ENCODE measurements around the gene DPP10. TPM values are rescaled to one million over a fixed set of nuclear protein-coding genes. Genes with fewer than 3 reads are reported as not detected.

DPP10 gene
- total and polyA plus RNA-seq, 10 of the 15 experiments (the other 5 are each of a cell fraction or from before 2014, with no cell fraction given): not detected

DNA sequence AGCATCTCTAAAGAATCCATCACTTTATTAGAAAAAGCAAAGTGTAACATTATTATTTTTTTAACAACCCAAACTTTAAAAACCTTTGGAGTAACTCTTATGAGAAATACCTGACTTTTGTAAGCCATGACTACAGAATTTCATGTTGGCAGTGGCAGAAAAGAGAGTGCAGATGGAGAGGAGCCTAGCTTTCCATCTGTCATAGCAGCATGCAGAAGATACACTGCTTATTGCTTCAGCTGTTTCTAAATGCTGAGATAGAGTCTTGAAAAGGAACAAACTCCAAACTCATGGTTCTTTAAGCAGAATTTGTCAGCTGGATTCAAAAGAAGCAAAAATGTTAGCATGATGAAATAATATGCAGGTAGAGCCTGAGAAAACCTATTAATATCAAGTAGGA is 1130.3 kb downstream of the DPP10 start (continued):
- TF ChIP-seq SMC3 (IDR thresholded peaks at IDR 0.05; ENCODE audit: borderline replicate concordance, low read length): no peak
- no peak for TF ChIP-seq TAF1 (IDR thresholded peaks at IDR 0.05; ENCODE audit: borderline replicate concordance, low read depth, low read length)
- no peak for TF ChIP-seq ZNF592 (IDR thresholded peaks at IDR 0.05)
- TF ChIP-seq, protein P1, sequence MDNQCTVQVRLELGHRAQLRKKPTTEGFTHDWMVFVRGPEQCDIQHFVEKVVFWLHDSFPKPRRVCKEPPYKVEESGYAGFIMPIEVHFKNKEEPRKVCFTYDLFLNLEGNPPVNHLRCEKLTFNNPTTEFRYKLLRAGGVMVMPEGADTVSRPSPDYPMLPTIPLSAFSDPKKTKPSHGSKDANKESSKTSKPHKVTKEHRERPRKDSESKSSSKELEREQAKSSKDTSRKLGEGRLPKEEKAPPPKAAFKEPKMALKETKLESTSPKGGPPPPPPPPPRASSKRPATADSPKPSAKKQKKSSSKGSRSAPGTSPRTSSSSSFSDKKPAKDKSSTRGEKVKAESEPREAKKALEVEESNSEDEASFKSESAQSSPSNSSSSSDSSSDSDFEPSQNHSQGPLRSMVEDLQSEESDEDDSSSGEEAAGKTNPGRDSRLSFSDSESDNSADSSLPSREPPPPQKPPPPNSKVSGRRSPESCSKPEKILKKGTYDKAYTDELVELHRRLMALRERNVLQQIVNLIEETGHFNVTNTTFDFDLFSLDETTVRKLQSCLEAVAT (IDR thresholded peaks at IDR 0.05): no peak
- no peak for TF ChIP-seq SREBF2 (IDR thresholded peaks at IDR 0.05; ENCODE audit: low read length)

GRCh38 chr2:115573756-115574155 is 1131.3 kb downstream of the DPP10 start:
- DNase-seq (ENCODE audit: low read depth, low spot score) (no peak), FAIRE-seq (no peak), ATAC-seq (no peak)
- WGBS (ENCODE audit: insufficient coverage, insufficient replicate concordance, low lambda C conversion rate, missing lambda C conversion rate): 5% methylated on average over 3 of the region's 4 CpGs
- no TSS peak for BruUV-seq (replicated peaks)
- POLR2A ChIA-PET: no interaction called here
- no peak overlapping the region for H3K9ac ChIP-seq (ENCODE audit: control insufficient read depth, insufficient read depth, low read length)
- H4K20me1 ChIP-seq (ENCODE audit: control insufficient read depth, insufficient read depth): no peaks in the 10 kb centered on the region
- no peaks in the 10 kb centered on the region for H3K27me3 ChIP-seq (replicated peaks in 1 of 2; ENCODE audit: control insufficient read depth in 2 of 2, insufficient read depth in 2 of 2, low read length in 1 of 2)
- H3K4me3 ChIP-seq: no peak overlapping the region
- no peaks in the 10 kb centered on the region for H3K9me3 ChIP-seq (replicated peaks; ENCODE audit: control insufficient read depth, insufficient read depth, low read length)
- SMC1A ChIA-PET (ENCODE audit: uncharacterized antibody, unreplicated experiment): no interaction called here
- H3K36me3 ChIP-seq (ENCODE audit: control insufficient read depth in 2 of 2, insufficient read depth in 2 of 2, low read length in 1 of 2): no peaks in the 10 kb centered on the region
- H3K4me1 ChIP-seq (ENCODE audit: control insufficient read depth, insufficient read depth, low read length): no peaks in the 10 kb centered on the region
- no peak overlapping the region for H2AFZ ChIP-seq (ENCODE audit: control insufficient read depth, low read depth, low read length)
- no peak overlapping the region for H3K27ac ChIP-seq (ENCODE audit: control insufficient read depth, insufficient read depth)
- RAD21 ChIA-PET (ENCODE audit: unreplicated experiment): no interaction called here
- no peaks in the 10 kb centered on the region for H3K79me2 ChIP-seq (ENCODE audit: control insufficient read depth, insufficient read depth, low read length)
- H3K4me2 ChIP-seq (ENCODE audit: control insufficient read depth, insufficient read depth): no peak overlapping the region
- intact Hi-C loops (cut with micrococcal nuclease; ENCODE audit: unreplicated experiment): no loop called here
- CTCF ChIA-PET: no interaction called here
- in situ Hi-C loops (cut with MboI): no loop called here
- TF ChIP-seq JUNB (IDR thresholded peaks at IDR 0.05) (no peak), POLR2AphosphoS5 (IDR thresholded peaks at IDR 0.05; ENCODE audit: low read length) (no peak), ZBTB11 (CRISPR knock-in tag; IDR thresholded peaks at IDR 0.05) (no peak)
- TF ChIP-seq, protein P2, sequence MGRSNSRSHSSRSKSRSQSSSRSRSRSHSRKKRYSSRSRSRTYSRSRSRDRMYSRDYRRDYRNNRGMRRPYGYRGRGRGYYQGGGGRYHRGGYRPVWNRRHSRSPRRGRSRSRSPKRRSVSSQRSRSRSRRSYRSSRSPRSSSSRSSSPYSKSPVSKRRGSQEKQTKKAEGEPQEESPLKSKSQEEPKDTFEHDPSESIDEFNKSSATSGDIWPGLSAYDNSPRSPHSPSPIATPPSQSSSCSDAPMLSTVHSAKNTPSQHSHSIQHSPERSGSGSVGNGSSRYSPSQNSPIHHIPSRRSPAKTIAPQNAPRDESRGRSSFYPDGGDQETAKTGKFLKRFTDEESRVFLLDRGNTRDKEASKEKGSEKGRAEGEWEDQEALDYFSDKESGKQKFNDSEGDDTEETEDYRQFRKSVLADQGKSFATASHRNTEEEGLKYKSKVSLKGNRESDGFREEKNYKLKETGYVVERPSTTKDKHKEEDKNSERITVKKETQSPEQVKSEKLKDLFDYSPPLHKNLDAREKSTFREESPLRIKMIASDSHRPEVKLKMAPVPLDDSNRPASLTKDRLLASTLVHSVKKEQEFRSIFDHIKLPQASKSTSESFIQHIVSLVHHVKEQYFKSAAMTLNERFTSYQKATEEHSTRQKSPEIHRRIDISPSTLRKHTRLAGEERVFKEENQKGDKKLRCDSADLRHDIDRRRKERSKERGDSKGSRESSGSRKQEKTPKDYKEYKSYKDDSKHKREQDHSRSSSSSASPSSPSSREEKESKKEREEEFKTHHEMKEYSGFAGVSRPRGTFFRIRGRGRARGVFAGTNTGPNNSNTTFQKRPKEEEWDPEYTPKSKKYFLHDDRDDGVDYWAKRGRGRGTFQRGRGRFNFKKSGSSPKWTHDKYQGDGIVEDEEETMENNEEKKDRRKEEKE (IDR thresholded peaks at IDR 0.05): no peak
- TF ChIP-seq, protein P3, sequence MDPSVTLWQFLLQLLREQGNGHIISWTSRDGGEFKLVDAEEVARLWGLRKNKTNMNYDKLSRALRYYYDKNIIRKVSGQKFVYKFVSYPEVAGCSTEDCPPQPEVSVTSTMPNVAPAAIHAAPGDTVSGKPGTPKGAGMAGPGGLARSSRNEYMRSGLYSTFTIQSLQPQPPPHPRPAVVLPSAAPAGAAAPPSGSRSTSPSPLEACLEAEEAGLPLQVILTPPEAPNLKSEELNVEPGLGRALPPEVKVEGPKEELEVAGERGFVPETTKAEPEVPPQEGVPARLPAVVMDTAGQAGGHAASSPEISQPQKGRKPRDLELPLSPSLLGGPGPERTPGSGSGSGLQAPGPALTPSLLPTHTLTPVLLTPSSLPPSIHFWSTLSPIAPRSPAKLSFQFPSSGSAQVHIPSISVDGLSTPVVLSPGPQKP (IDR thresholded peaks at IDR 0.05; ENCODE audit: low read depth, low read length): no peak

Measured in GM12878 (cell line).